Fibroblast of skin of right quadriceps (primary cell): Measurements from ENCODE around the gene DGKG.
A peak's percentile ranks its signal among the peaks of the same experiment; 100 is the strongest.

Experiments
- DNase-seq: peaks from one replicate; pipeline ENCODE4 v3.0.0-alpha.2; 2013

DGKG gene

DNA sequence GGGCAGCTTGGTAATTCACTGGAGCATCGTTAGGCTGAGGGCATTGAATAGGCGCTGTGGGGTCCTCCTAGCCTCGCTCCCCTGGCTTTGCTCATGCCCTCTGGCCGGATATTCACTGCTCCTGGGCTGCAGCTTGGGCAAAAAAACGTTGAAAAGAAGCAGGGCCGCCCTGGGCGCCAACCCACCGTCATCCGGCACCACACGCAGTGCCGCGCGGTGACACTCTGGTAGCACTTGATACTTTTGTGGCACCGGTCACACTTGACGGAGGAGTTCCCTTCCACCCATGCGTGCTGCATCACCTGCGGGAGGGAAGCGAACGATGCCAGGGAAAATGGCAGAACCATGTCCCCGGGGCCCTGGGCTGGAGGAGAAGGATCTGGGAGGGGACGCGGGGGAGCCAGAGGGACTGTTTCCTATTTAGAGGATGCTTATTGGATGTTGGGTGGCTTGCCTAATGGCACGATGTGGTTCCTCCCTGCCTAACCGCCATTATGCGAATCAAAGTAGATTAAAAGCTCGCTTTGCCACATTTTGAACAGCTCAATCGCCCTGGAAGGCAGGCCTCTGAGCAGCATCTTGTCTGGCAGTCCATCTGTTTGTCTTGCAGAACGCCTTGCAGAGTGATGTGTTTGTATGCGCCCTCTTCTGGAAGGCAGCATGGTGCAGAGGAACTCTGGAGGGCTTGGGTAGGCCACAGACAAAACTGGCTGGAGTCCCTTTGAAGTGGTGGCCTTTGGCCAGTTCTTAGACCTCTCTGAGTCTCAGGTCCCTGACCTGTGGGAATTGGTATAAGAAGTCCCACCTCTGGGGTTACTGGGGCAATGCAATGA lies 93.2 kb downstream of the DGKG start:
- DNase-seq, result peak; percentile 9

DNA sequence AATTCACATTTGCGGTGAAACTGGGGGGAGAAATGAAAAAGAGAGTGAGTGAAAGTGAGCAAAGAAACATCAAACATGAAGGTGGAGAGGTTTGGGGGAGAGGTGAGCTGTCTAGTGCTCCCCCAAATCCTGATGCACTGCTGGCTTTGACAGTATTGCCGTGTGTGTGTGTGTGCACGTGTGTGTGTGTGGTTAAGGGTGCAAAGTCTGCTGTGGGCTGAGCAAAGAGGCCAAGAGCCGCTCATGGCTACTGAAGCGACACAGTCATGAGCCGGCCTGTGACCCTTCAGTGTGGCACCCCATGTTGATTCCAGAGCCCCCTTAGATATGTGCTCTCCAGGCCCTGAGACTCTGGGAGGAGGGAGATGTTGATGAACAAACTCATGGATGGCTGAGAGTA lies 94.3 kb downstream of the DGKG start:
- DNase-seq, result no peak

DNA sequence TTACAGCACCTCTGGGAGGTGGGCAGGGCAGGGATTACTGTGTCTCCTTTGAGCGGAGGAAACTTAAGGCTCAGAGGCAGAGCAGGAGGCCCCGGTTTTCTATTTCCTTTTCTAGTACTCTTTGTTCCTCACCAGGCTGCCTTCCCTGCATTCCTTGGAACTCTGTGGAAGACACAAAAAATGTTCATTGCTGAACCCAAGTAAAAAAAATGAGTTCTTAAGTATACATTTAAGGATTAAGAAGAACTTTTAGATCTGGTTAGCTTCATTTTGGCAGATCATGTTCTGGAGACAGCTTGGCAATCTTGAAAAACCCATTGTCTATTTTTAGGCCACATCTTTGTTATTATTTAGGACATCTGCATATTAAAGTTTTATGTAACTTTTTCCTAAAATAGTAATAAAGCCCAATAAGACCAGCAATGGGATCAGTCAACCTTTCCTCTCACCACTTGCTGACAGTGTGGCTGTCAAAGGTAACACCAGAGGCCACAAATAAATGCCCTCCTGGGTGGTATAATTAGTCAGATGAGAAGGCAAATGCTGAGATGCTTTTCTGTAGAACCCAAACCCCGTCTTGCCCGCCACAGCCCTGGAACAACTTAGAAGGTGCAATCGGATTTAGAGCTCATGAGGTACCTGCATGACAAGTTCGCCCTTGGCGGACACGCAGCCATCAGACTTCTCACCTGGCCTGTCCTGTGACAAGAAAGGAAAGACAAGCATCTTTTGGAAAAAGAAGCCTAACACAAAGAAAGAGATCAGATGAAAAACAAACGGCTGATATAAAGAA lies 97.2 kb downstream of the DGKG start:
- DNase-seq, result no peak

DNA sequence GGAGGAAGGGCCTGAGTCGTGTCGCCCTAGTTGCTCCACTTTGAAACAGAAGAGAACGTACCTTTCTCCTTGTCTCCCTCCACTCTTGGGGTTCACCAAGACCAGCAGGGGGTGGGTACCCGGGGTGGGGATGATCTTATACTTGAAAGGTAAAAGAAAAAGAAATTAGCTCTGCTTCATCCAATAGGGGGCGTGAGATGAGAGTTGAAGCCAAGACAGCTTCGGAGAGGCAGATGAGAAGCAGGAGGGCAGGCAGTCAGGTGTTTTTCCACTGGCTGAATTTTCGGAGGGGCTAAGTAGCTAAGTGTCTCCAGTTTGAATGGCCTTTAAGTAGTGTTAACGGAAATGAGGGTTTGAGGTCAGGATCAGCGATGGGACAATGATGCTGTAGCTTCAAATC lies 100.4 kb downstream of the DGKG start:
- DNase-seq, result no peak

DNA sequence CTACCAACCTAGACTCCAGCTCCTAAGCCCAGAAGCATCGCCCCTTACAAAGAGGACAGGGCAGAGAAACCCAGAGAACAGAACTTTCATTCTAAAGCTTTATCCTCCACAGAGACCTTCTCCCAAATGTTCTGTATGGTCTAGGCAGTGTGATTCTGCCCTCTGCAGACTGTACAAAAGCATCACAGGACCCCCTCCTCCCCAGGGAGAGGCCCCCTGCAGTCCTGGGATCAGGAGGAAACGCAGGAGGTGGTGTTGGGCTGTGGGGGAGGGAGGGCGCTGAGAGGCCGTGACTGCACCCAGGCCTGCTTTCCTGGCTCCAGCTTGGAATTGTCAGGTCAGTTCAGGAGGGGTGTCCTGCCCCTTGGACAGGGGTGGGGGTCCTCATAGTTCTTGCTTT lies 101.3 kb downstream of the DGKG start:
- DNase-seq, result no peak

DNA sequence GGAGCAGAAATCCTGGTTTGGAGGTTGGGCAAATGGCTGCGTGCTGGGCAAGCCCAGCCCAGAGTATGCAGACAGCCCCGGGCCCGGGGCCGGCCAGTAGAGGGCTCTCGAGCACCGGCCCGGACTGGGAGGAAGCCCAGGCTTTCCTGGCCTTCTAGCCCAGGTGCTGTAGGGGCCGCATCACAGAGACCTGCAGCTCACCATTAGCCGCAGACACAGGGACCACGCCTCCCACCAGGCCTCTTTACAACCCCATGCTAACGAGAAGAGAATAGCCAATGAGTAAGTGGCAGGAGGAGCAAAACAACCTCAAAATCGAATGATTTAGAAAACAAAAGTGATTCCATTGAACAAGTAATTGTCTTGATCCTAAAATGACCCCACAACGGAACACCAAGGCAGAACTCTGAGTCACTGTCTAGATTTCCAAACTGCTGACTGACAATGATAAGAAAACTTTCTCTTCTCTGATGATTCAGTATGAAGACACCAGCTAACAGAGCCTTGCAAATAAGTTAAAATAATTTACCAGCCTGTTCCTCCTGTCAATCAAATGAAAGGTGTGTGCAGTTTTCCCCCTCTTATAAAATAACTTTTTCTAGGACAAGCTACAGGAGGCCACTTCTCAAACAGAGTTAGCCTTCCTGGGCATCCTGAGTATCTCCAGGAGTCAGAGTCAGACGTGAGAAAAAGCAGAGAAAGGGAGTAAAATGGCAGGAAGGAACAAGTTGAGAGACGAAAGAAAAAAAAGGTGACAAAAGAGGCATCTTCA lies 102.2 kb downstream of the DGKG start:
- peak; percentile 42 for DNase-seq

DNA sequence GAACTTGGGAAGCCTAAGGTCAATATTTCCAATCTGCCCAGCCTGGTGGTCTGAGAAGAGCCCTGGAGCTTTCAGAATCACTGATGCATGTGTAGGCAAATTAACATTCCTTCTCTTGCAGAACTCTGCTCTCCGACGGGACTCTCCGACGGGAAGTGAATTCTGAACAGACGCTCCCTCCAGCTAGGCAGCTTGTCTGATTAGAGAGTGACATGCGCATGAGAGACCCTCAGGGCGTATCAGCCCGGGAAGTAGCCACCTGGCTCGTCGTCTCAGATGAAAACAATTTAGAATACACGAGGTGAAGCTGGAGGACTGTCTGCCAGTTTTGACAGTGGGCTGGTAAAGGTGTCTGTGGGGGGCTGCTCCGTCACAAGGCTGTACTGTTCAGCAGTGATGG lies 103.1 kb downstream of the DGKG start:
- DNase-seq, result no peak

DNA sequence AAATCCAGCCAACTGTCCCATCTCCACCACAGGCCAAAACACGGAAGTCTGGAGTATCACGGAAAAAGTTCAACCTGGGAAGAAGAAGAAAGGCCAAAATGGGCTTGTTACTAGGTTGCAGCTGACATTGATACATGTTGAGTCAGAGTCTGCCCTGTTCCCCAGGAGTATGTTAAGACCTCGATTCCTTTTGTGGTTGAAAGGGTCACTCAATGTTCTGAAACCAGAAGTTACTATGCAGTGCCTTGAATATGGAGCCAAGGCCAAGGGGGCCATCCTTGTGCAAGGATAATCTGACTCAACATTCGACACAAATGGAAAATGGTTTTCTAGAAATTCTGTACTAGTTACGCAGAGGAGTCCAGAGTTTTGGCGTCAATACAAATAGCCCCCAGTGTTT lies 104.2 kb downstream of the DGKG start:
- no peak for DNase-seq

DNA sequence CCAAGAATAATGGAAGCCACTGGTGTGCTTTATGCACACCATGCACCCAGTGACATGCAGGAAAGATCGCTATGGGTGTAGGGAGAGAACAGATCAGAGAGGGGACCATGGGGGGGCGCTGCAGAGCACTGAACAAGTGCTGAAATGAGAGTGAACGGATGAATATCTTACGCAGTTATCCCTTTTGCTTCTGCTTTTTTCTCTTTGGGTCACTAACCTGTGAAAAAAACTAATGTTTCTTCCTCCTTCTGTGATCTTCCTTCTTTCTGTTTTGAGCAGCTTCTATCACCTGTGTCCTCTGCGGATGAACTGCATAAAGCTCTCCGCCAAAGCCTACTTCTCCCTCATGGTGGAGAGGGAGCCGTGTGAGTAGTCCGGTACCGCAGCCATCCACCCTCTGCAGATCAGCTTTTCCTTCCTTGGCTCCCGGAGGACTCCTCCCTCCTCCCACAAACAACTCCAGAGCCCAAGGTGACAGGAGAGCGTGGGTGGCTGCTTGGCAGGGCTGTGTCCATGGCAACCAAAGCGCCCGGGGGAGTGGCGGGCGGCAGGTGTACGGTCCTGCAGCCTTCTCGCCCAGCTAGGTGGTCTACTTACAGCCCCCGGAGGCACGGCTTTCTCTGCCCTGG lies 106.2 kb downstream of the DGKG start:
- no peak for DNase-seq

DNA sequence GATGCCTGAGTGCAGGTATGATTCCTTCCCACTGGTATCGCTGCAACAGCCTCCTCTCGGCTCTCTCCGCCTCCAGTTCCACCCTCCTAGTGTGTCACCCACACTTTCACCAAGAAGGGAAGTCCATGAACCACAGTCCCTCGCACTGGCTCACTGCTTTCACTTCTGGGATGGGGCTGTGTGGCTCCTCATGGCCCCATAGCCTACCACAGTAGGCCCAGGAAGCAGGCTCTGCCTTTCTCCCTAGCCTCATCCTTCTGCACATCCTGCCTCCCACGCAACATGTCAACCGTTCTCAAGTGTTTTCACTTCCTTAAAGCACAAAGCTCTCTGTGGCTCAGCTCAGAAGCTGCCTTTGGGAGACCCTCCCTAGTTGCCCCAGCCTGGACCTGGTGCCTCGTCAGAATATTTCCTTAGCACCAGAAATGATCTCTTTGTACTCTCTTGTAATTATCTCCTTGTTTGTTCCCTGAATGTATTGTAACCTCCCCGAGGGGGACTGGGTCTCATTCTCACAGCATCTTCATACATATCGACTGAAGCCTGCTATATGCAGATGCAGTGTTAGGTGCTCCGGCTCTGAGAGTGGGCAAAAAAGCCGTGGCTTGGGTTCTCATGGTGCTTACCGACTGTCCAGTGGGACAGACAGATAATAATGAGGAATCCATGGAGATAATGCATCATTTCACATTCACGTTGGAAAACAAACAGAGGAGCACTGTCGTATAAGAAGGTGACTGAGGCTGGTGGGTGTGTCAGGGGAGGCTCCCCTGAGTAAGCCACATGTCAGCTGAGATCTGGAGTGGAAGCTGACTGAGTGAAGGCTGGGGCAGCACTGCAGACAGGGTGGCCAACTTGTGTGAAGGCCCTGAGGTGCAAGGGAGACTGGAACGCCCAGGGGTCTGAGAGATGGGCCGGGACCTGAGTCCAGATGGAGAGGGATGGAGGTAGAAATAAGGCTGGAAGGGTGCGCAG lies 107.1 kb downstream of the DGKG start:
- no peak for DNase-seq

DNA sequence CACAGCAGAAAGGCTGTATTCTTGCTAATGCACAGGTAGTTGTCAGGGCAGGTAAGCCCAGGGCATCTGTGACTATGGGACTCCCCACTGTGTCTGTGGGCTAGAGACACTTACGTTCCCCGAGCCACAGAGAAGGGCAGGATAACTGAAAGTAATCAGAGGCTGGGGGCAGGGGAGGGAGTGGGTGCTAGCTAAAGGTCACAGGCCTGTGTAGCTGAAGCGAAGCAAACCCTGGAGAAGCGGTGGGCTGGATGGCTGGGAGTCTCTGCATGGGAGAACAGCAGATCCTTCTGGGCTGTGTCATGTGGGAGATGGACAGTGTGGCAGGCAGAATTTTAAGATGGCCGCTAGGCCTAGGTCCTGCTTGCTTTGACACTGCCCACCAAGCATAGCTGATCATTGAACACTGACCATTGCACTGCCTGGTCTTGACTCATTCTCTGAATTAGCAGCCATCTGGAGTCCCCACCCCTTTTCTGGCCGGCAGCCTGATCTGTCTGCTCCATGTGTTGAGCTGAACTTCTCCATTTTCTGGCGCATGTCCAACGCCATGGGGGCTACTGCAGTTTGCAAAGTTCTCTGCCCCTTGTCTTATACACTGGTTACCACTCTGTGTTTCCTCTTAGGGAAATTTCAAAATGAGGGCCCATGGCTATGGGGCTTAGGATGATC lies 110.0 kb downstream of the DGKG start:
- peak; percentile 7 for DNase-seq

DNA sequence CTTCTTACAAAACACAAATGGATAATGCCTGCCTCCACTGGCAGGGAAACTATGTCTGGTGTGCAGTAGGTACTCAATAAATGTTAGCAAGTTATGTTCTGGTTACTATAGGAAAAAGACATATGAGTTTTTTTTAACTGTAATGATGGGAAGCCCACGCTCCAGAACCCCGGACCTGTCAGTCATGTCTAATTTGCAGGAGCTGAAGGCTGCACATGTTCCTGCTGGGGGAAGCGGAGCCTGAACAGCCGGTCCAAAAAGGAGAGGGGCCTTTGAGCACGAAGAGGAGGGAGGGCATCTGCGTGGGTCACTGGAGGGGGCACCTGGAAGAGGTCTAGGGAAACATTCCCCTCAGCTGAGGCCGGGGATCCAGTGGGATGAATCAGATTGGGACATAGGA lies 113.2 kb downstream of the DGKG start:
- no peak for DNase-seq

DNA sequence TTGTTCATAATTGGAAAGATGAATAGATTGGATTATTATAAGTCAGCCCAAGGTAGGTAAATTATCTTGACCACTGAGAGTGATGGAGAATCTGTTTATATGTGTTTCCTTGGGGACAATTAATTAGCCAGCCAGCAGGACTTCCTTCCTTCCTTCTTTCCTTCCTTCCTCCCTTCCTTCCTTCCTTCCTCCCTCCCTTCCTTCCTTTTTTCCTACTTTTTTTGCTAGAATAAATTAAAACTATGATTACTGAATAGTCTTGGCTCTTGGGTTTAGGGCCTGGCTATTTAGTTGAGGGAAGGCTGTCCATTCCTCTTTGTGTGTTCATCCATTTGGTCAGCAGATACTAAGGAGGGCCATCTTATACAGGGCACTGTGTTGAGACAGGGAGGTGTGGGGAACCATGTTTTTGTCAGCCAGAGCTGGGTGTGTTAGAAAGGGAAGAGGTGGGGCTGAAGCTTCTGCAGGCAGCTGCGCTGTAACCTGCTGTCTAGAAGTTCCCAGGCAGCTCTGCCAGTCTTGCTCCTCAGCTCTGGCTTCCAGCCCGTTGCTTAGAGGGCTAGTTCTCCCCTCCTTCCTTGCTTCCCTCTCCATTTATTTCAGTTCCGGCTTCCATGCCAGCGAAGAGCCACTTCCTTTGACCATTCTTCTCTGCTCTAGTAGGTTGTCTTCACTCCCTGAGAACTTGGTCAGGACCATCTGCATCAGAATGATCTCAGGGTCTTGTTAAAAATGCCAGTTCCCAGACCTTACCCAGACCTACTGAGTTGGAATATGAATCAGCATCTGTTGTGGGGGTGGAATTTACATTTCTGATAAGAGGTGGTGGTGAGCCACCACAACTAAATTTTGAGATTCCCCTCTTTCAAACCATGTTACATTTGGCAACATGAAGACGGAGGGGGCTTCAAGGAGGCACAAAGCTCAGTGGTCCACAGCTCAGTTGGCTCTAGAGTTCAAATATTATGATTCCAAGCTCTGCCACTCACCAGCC lies 113.9 kb downstream of the DGKG start:
- DNase-seq, result no peak

DNA sequence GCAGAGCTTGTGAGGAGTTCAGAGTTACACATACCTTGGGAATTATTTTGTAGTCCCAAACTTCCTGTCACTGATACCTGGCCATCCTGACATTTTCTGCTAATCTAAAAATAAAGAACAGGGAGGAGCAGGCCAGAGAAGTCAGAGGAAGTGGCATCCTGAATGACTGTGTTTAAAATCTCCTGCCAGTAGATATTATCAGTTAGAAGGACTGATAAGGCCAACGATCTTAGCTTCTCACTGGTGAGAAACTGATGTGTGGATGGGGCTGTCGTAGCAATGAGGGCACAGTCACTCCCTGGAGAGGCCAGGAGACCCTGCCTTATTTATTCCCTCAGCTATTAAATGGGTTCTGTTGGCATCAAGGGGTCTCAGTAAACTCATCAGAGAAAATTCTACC lies 115.1 kb downstream of the DGKG start:
- DNase-seq, result no peak

DNA sequence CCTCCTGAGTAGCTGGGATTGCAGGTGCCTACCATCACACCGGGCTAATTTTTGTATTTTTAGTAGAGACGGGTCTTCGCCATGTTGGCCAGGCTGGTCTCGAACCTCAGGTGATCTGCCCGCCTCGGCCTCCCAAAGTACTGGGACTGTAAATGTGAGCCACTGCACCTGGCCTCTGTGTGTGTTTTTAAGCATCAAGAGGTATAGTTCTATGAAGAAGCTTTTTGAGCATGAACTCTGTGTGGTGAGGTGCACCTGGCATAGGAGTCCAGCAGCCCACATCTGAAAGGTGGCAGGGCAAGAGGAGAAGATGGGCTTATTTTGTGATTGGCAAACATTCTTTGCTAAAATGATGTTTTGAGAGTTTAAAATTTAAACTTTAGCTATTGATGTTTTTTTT lies 118.0 kb downstream of the DGKG start:
- no peak for DNase-seq

DNA sequence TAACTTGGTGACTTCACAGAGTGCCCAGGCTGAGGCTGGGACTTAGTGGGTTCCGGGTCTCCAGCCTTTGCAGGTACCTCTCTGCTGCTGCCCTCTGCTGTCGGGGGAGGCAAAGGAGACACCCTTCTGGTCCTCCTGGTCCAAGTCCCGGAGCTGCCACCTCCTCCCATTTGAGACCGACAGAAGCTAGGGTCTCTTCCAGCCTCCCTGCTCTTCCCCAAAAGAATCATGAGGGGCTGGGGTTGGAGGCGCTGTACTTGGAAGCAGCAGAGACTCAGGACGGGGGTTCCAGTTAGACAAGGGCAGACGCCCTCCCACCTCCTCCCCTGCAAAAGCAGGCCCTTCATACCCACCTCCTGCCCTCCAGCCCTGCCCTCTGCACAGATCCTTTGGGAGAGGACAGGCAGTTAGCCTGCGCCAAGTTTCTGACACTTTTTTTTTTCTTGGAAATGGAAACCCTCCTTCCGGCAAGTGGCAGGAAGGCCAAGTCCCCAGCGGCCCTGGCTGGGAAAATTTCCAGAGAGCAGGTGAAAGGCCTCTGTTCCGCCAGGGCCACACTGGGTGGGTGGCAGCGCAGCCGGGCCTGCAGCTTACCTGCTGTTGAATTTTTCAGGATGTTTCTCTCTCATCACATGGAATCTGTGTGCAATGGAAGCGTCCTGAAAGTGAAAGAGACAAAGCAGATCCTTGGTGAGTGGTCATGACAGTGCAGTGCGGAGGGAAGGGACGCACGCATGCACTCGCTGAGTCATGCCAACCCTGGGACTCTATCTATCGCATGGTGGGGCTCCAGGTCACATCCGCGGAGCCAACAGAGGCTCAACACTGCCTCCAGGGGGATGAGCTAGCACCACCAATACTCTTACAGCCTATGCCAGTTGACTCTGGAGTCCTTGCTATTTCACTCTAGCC lies 119.9 kb downstream of the DGKG start:
- DNase-seq, result peak; percentile 56

DNA sequence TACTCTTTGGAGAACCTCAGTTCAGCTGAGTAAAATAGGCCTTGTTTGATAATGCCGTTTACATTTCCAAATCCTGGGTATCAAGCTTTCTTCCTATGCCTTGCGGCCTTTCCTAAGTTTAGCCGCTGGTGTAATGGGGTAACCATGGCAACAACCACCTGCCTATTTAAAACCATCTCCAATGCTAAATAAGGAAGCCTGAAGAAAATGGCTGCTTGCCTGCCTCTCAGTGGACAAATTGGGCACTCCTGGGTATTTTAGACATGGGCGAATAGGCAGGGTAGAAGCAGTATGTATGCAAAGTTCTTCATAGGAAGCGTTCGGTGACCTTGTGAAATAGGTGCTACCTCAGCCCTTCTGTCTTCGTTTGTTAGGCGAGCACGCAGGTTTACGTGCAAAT lies 122.7 kb downstream of the DGKG start:
- DNase-seq, result no peak

DNA sequence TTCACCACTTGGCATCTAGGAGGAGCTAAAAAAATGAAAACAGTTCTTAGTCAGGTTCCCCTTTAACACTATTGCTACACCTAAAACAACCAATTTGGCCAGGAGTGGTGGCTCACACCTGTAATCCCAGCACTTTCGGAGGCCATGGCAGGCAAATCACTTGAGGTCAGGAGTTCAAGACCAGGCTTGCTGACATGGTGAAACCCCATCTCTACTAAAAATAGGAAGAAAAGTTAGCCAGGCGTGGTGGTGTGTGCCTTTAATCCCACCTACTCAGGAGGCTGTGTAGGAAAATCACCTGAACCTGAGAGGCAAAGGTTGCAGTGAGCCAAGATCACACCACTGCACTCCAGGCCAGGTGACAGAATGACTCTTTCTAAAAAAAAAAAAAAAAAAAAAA lies 124.1 kb downstream of the DGKG start:
- no peak for DNase-seq
